Liver (tissue), 9 donors: Measurements from ENCODE around the gene MPC2. TPM values are rescaled to one million over a fixed set of nuclear protein-coding genes. Genes with fewer than 3 reads are reported as not detected.

Source experiments
- DNase-seq: peaks from one replicate; pipeline ENCODE4 v3.0.0-alpha.2; 2017; ENCODE audit warnings: low spot score
- H3K27ac ChIP-seq, 2 donors: one replicate each; pipeline ENCODE4 v1.7.0; 2013; ENCODE audit warnings: inconsistent platforms in 2 of 2, low read length in 2 of 2, control low read depth in 1 of 2, low read depth in 1 of 2, mild to moderate bottlenecking in 1 of 2
- H3K27me3 ChIP-seq, 4 donors: one replicate each; pipeline versions ENCODE4 v1.6.1 to v1.7.0; 2013; ENCODE audit warnings: low read length in 3 of 4, inconsistent platforms in 1 of 4, mild to moderate bottlenecking in 1 of 4, moderate library complexity in 1 of 4; ENCODE audit not compliant: control insufficient read depth in 4 of 4, insufficient read depth in 4 of 4
- H3K36me3 ChIP-seq, 4 donors: one replicate each; pipeline versions ENCODE4 v1.6.1 to v1.7.0; 2013; ENCODE audit warnings: low read length in 3 of 4, mild to moderate bottlenecking in 3 of 4, low read depth in 1 of 4, moderate library complexity in 1 of 4; ENCODE audit not compliant: control insufficient read depth in 4 of 4, insufficient read depth in 3 of 4
- H3K4me1 ChIP-seq, 4 donors: one replicate each; pipeline versions ENCODE4 v1.6.1 to v1.7.0; 2013; ENCODE audit warnings: low read length in 3 of 4, mild to moderate bottlenecking in 3 of 4, moderate library complexity in 1 of 4; ENCODE audit not compliant: control insufficient read depth in 4 of 4, insufficient read depth in 4 of 4
- H3K4me3 ChIP-seq, 3 donors: one replicate each; pipeline versions ENCODE4 v1.6.1 to v1.7.0; 2013; ENCODE audit warnings: low read length in 3 of 3, control low read depth in 1 of 3, low read depth in 1 of 3, mild to moderate bottlenecking in 1 of 3
- H3K9ac ChIP-seq, 2 donors: one replicate each; pipeline ENCODE4 v1.7.0; 2013; ENCODE audit warnings: low read length in 2 of 2, mild to moderate bottlenecking in 2 of 2, moderate library complexity in 2 of 2, control low read depth in 1 of 2, low read depth in 1 of 2
- H3K9me3 ChIP-seq, 4 donors: one replicate each; pipeline versions ENCODE4 v1.6.1 to v1.7.0; 2013; ENCODE audit warnings: low read length in 3 of 4; ENCODE audit not compliant: control insufficient read depth in 4 of 4
- ATF3 ChIP-seq: IDR thresholded peaks from 2 replicates; pipeline ENCODE4 v1.6.1; 2016; ENCODE audit warnings: antibody characterized with exemption
- CTCF ChIP-seq: fragments of 150-350 bp; IDR thresholded peaks from 2 replicates; pipeline ENCODE4 v1.5.1; 2017; ENCODE audit warnings: improper control_type of control experiment, low read depth, low read length; ENCODE audit not compliant: missing input control
- EGR1 ChIP-seq, 2 donors: IDR thresholded peaks; 2 replicates each; pipeline ENCODE4 v1.6.1; 2016 to 2018; ENCODE audit warnings: antibody characterized with exemption in 2 of 2, low read depth in 2 of 2
- FOXA2 ChIP-seq: IDR thresholded peaks from 2 replicates; pipeline ENCODE4 v1.6.1; 2016; ENCODE audit warnings: antibody characterized with exemption
- HNF4A ChIP-seq, 2 donors: conservative IDR thresholded peaks; 2 replicates each; pipeline ENCODE4 v1.6.1; 2016; ENCODE audit warnings: antibody characterized with exemption in 2 of 2, mild to moderate bottlenecking in 2 of 2
- HNF4G ChIP-seq: IDR thresholded peaks from 2 replicates; pipeline ENCODE4 v1.6.1; 2016; ENCODE audit warnings: antibody characterized with exemption
- JUND ChIP-seq, 2 donors: IDR thresholded peaks; 2 replicates each; pipeline ENCODE4 v1.6.1; 2016; ENCODE audit warnings: antibody characterized with exemption in 2 of 2
- MAX ChIP-seq: IDR thresholded peaks from 2 replicates; pipeline ENCODE4 v1.6.1; 2016; ENCODE audit warnings: antibody characterized with exemption
- RAD21 ChIP-seq, 2 donors: IDR thresholded peaks; 2 replicates each; pipeline ENCODE4 v1.6.1; 2016; ENCODE audit warnings: antibody characterized with exemption in 2 of 2, mild to moderate bottlenecking in 2 of 2
- REST ChIP-seq: IDR thresholded peaks from 2 replicates; pipeline ENCODE4 v1.6.1; 2016; ENCODE audit warnings: antibody characterized with exemption, mild to moderate bottlenecking
- RXRA ChIP-seq, 2 donors: IDR thresholded peaks; 2 replicates each; pipeline ENCODE4 v1.6.1; 2017 to 2018; ENCODE audit warnings: antibody characterized with exemption in 2 of 2, mild to moderate bottlenecking in 1 of 2
- SP1 ChIP-seq: IDR thresholded peaks from 2 replicates; pipeline ENCODE4 v1.6.1; 2018; ENCODE audit warnings: antibody characterized with exemption, mild to moderate bottlenecking
- TAF1 ChIP-seq: conservative IDR thresholded peaks from 2 replicates; pipeline ENCODE4 v1.6.1; 2016; ENCODE audit warnings: antibody characterized with exemption, mild to moderate bottlenecking
- YY1 ChIP-seq: IDR thresholded peaks from 2 replicates; pipeline ENCODE4 v1.6.1; 2016; ENCODE audit warnings: antibody characterized with exemption, mild to moderate bottlenecking
- WGBS: extraction: QIAGEN DNeasy Blood & Tissue Kit; methylation state at CpG from one replicate; pipeline ENCODE4 v1.1.7; 2013; 5-methylcytosine and 5-hydroxymethylcytosine counted together
- polyA plus RNA-seq, 2 donors: library from polyadenylated mRNA; stranded (reverse) in 1 of 2; unstranded in 1 of 2; fragments of 200-250 nt in 1 of 2; fragments of >200 nt in 1 of 2; fragmentation: Nextera tagmentation in 1 of 2; extraction: Ambion mirVana in 1 of 2; gene quantifications; one replicate each; pipeline versions ENCODE4 v1.2.1 to v1.2.3, GENCODE V29; 2013 to 2015
- total RNA-seq, 2 donors: library from RNA; depleted of rRNA; stranded (reverse); fragments of >200 nt; gene quantifications; one replicate each; pipeline ENCODE4 v1.2.3, GENCODE V29; 2014
- donor health status: healthy.
- donor health status: healthy.
- donor health status: healthy.
- donor health status: healthy.
- donor health status: healthy.

The MPC2 gene
- total and polyA plus RNA-seq, 4 donors: 78.8 to 369 (median 127) TPM

GRCh38 chr1:167910530-167910929 is 26.3 kb downstream of the MPC2 start:
- H3K36me3 ChIP-seq: no peaks in the 10 kb centered on the region
- no peak for DNase-seq
- H3K9ac ChIP-seq: no peak overlapping the region
- H3K4me1 ChIP-seq: peaks cover 0 to 31% (median 19%) of the 10 kb centered on the region in 4 donors
- peak overlapping the region in 1 of 2 donors; percentile 14 for H3K27ac ChIP-seq
- H3K9me3 ChIP-seq: no peaks in the 10 kb centered on the region
- H3K27me3 ChIP-seq: no peaks in the 10 kb centered on the region
- no peak overlapping the region for H3K4me3 ChIP-seq
- 55% methylated on average over 2 of the region's 2 CpGs for WGBS
- TF ChIP-seq ATF3 (no peak), YY1 (no peak), REST (no peak), RAD21 (IDR thresholded peaks at IDR 0.05) (peak in 1 of 2 donors; percentile 12), FOXA2 (no peak), HNF4G (no peak), MAX (no peak), CTCF (no peak)

- no peaks in the 10 kb centered on the region for H3K9me3 ChIP-seq
- H3K4me3 ChIP-seq: no peak overlapping the region
- H3K36me3 ChIP-seq: no peaks in the 10 kb centered on the region
- H3K4me1 ChIP-seq: peaks cover 1 to 30% (median 17%) of the 10 kb centered on the region in 4 donors
- DNase-seq: no peak
- H3K27me3 ChIP-seq: no peaks in the 10 kb centered on the region
- 90% methylated on average over 6 of the region's 6 CpGs for WGBS
- TF ChIP-seq JUND (IDR thresholded peaks at IDR 0.05) (no peak), EGR1 (IDR thresholded peaks at IDR 0.05; ENCODE audit: low read depth in 2 of 2) (no peak), YY1 (no peak), TAF1 (no peak), RXRA (IDR thresholded peaks at IDR 0.05) (no peak), HNF4A (conservative IDR thresholded peaks at IDR 0.05) (no peak), MAX (no peak), CTCF (no peak), RAD21 (IDR thresholded peaks at IDR 0.05) (no peak), SP1 (no peak), REST (no peak)
- no peak overlapping the region for H3K9ac ChIP-seq
- H3K27ac ChIP-seq: no peak overlapping the region
Measured at GRCh38 chr1:167909691-167910180, 27.1 kb downstream of the MPC2 start.
